NCI-H2196 treated with DMSO at 0.1 percent for 48 hours (cell line): ENCODE data around the gene WDR20.
"Not testable (repeated sequence)": the region's sequence is repeated elsewhere in the genome, so short reads cannot be mapped to it uniquely, and the experiment has no call there.

Experiments
- DNase-seq: peaks from one replicate; lab custom pipeline; 2025; ENCODE audit not compliant: unreplicated experiment; lab: John Stamatoyannopoulos, UW

WDR20 gene, protein sequence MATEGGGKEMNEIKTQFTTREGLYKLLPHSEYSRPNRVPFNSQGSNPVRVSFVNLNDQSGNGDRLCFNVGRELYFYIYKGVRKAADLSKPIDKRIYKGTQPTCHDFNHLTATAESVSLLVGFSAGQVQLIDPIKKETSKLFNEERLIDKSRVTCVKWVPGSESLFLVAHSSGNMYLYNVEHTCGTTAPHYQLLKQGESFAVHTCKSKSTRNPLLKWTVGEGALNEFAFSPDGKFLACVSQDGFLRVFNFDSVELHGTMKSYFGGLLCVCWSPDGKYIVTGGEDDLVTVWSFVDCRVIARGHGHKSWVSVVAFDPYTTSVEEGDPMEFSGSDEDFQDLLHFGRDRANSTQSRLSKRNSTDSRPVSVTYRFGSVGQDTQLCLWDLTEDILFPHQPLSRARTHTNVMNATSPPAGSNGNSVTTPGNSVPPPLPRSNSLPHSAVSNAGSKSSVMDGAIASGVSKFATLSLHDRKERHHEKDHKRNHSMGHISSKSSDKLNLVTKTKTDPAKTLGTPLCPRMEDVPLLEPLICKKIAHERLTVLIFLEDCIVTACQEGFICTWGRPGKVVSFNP

DNA sequence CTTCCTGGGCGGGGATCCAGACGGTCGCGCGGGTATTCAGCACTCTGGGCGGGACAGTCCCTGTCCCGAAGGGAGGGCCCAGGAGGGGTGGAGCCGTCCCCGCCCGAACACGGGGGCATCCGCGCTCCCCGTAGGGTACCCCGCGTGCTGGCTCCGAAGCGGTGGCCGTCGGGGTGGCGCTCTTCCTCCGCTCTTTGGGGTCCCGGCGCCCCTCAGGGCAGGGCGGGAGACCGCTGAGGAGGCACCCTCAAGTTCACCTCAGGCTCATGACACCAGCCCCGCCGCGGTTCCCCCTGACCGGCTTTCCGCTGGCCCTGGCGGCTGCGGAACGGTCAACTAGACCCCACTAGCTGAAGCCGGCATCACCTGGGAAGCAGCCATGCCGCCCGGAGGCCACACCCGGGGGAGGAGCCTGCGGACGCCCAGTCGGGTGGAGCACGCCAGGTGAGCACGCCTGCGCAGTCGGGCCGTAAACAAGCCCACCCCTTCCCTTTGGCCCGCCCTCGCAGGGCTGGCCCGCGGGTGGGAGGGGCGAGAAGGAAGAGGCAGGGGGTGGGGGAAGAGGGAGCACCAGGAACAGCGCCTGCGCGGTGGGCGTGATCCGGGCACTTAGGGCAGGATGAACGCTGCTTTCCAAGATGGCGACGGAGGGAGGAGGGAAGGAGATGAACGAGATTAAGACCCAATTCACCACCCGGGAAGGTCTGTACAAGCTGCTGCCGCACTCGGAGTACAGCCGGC is at the start of gene WDR20:
Gene WDR20 (plus strand): TSS at position 612 of the 741 bp plus-strand sequence. CDS start 27 bp downstream, at position 639.
- DNase-seq = peak; percentile 82

DNA sequence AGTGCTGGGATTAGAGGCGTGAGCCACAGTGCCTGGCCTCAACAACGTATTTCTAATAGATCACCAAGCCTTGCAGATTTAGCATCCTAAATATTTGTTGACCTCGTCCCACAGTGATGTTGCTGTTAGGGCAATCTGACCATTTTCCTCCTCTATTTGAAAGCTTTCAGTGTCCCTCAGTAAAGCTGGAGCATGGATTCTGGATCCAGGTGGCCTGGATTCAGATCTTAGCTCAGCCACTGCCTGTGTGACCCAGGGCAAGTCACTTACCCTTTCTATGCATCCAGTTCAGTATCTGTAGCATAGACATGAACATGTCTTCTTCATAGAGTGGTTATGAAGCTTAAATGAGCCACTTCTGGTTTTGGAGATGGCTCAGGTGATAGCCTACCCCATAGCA is 49.0 kb upstream of the WDR20 start:
- DNase-seq = no peak

DNA sequence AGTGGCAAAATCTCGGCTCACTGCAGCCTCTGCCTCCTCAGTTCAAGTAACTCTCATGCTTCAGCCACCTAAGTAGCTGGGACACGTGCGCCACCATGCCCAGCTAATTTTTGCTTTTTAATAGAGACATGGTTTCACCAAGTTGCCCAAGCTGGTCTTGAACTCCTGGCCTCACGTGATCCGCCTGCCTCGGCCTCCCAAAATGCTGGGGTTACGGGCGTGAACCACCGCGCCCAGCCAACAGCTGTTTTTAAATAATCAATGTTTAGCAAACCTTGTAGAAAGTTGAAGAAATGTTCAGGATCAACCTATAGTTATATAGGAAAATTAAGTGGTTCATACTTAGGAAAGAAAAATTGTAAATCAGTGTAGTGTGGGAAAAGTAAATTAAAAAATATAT is 46.9 kb upstream of the WDR20 start:
- no peak for DNase-seq

DNA sequence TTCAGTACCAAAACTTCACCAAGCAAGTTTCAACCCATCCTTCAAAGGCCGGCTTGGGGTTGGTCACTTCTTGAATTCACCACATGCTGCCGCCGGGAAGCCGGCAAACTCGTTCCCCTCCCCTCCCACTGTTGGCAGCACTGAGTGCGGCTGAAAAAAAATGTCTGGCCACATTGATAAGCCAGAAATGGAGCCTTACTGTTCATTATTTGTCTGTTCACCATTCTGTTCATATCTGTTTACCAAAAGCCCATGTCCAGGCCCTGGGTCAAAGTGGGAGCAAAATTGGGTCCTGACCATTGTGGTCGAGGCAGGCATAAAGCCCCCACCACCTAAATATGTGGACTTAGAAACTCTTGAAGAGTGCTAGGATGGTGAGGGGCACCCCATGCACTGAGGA is 45.6 kb upstream of the WDR20 start:
- DNase-seq = no peak

DNA sequence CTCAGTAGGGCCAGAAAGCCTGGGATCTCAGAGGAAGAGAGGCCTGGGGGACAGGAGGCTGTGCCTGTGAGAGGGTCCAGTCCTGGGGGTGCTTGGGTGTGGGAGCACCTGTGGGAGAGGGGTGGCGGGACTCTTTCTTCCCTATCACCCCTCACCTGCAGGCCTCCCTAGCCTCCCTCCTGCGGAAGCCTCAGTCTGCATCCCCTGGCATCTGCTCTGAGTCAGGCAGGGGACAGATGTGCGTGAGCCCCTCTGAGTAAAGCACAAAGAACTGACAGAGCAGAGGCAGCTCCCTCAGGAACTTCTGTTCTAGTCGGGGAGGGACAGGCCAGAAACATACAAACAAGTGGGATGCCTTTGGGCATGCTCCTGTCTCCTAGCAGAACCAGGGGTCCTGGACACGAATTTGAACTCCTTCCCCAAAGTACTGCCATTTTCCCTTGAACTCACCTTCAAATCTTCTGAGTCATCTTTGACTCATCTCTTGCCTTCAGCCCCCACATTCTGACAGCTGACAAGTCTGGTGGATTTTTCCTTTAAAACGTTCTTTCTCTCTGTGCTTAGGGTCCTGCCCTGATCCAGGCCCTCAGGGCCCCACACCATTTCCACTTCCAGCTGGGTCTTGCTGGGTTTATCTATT is 44.3 kb upstream of the WDR20 start:
- no peak for DNase-seq

DNA sequence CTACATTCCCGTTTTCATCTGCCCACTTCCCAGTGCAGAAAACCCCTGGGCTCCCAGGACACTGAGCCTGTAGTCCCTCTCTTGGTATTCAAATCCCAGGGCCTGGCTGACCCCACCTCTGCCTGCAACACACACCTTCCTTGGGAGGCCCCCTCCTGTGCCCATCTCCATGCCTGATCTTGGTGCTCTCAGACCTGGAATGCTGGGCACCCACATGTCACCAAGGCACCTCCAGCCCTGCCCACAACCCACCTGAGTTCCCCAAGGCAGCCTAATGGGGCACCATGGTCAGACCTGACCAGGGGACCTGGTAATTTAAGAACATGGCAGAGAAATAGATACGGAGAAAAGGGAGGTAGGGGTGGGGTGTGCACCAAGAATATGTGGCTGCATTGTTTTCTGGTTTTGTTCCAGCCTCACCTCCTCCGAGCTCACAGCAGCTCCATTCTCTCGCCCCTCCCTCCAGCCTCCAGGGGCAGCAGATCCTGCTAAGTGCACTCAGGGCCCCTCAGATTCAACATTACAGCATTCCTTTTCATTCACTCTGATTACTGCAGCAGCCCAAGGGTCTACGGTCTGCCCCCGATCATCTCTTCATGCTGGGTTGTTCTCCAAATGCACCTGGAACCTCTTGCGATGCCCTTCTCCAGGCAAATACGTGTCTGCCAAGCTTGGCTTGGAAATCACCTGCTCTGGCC is 43.7 kb upstream of the WDR20 start:
- DNase-seq = no peak

DNA sequence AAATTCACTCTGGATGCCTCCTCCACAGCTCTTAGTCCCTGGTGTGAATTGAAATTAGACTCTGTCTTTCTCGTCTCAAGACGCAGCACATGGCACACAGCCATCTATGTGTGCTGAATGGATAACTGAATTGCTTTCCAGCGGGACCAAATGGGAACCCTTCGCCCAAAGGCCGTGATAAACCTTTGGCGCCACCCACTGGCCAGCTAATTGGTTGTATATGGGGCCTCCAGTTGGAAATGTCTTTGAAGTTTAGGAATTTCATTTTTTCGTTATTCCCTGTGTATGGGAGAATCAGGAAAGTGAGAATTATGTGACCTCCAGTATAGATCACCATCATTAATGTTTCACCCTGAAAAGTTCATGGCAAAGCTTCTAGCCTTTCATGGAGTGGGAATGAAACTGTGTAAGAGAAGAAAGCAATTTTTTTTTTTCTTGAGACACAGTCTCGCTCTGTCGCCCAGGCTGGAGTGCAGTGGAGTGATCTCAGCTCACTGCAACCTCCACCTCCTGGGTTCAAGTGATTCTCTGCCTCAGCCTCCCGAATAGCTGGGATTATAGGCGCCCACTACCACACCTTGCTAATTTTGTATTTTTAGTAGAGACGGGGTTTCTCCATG is 43.0 kb upstream of the WDR20 start:
- peak; percentile 30 for DNase-seq

DNA sequence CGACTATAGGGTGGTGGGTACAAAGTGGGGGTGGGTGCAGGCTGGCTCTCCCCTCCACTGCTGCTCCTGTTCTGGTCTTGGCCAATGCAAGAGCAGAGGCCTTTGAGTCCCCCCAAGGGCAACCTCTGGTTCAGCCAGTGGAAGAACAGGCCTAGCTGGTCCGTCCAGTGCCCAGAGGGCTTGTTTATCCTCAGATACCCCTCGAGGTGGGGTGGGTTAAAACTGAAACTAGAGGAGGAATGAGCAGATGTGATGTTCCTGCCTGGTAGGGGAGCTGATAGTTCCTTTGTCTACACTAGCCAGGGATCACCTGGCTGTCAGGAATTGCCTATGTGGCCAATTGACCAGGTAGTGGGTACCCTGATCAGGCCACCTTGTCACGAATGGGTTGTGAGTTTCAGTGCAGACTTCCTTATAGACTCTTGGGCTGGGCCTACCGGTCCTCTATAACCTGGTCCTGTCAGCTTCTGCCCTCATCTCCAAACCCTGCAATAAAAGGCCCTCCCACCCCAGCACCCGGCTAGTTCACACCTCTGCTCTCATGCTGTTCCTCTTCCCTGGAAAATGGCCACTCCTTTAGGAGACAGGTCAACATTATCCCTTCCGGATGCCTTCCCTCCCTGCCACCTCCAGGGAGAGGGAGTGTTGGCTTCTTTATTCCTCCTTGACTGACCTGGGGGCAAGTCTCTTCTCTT is 42.1 kb upstream of the WDR20 start:
- DNase-seq = no peak

DNA sequence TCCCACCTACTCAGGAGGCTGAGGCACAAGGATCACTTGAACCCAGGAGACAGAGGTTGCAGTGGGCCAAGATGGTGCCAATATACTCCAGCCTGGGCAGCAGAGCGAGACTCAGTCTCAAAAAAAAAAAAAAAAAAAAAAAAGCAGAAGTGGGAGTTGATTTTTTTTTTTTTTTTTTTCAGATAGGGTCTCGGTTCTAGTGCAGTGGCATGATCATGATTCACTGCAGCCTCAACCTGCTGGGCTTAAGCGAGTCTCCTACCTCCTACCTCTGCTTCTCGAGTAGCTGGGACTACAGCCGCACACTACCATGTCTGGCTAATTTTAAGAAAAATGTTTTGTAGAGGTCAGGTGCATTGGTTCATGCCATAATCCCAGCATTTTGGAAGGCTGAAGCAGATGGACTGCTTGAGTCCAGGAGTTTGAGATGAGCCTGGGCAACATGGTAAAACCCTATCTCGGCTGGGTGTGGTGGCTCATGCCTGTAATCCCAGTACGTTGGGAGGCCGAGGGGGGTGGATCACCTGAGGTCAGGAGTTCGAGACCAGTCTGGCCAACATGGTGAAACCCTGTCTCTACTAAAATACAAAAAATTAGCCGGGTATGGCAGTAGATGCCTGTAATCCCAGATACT is 36.5 kb upstream of the WDR20 start:
- no peak for DNase-seq

DNA sequence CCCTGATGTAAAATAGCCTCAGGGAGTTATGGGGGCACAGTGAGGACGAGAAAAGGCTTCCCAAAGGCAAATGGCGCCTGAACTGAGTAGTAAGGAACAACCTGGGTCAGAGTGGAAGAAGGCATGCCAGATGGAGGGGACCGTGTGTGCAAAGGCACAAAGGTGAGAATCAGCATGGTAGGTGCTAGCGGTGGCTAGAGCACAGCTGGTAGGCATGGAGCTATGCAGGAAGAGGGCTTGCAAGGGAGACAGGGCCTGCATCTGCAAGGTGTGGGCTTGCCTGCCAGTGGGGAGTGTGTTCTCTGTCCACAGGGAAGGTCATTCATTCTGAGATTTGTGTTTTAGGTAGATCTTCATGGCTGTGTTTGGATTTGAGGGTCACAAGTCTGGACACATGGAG is 34.3 kb upstream of the WDR20 start:
- no peak for DNase-seq

DNA sequence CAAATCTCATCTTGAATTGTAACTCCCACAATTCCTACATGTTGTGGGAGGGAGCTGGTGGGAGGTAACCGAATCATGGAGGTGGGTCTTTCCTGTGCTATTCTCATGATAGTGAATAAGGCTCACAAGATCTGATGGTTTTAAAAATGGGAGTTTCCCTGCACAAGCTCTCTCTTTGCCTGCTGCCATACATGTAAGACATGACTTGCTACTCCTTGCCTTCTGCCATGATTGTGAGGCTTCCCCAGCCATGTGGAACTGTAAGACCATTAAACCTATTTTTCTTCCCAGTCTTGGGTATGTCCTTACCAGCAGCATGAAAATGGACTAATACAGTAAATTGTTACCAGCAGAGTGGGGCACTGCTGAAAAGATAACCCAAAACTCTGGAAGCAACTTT is 30.4 kb upstream of the WDR20 start:
- DNase-seq = not testable (repeated sequence)

DNA sequence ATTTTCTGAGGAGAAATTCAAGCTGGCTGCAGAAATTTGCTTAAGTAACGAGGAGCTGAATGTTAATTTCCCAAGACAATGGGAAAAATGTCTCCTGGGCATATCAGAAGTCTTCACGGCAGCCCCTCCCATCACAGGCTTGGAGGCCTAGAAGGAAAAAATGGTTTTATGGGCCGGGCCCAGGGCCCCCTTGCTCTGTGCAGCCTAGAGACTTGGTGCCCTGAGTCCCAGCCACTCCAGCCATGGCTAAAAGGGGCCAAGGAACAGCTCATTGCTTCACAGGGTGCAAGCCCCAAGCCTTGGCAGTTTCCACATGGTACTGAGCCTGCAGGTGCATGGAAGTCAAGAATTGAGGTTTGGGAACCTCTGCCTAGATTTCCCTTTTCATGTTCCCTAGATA is 28.6 kb upstream of the WDR20 start:
- no peak for DNase-seq

DNA sequence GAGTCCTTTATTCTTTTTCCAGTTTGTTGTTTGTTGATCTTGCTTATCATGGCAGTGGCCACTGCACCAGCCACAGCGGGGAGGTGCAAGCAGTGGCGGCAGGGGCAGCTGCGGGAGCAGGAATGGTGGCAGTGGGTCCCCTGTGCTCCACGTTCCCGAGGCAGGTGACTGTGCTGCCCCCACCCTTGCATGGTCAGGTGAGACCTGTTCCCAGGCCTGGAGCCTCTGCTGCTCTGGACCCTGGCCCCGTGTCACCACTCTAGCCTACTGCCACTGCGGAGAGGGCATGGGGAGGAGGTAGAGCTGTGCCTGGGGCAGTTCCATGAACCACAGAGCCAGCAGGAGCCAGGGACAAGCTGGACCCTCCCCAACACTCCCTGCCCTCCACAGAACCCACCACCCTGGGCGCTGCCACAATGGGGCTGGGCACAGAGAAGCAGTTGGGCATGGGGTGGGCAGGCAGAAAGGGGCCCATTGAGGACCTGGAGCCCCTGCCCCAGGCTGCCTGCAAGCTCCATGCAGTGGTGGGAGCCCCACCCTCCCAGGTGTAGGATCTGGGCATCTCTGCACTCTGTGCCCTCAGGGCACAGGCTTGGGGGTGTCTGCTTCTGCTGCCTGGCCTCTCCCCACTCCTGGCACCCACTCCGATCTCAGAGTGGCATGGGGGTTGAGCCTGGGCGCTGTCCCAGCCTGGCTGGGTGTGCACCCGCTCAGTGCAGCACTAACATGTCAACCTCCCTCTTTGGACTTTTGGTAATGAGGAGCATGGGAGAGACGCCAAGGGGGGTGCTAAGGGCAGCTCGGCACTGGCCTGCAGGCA is 23.1 kb upstream of the WDR20 start:
- no peak for DNase-seq

DNA sequence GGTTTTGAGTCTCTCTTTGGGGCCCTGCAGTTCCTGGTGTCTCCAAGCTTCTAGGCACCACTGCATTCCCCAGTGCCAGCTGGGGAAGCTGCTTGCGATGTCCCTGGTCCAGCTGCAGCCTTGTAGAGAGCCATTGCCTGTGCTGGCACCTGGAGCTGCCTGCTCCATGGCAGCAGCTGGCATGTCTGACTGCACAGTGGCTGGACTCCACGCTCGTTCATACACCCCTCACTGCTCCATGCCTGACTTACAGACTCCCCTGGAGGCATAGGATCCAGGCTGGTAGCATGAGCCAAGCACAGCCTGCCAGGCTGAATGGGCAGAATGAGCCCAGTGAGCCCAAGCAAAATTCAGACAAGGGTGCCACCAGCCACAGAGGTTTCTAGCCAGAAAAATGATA is 21.8 kb upstream of the WDR20 start:
- no peak for DNase-seq

DNA sequence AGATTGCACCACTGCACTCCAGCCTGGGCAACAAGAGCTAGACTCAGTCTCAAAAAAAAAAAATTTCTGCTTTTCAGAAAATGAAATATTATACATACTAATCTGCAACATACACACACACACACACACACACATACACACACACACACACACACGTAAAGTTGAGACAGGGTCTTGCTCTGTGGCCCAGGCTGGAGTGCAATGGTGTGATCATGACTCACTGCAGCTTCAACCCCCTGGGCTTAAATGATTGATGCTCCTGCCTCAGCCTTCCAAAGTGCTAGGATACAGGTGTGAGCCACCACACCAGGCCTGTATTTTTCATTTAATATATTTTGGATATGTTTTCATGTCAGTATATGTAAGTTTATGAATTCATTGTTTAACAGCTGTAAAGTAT is 18.8 kb upstream of the WDR20 start:
- no peak for DNase-seq

DNA sequence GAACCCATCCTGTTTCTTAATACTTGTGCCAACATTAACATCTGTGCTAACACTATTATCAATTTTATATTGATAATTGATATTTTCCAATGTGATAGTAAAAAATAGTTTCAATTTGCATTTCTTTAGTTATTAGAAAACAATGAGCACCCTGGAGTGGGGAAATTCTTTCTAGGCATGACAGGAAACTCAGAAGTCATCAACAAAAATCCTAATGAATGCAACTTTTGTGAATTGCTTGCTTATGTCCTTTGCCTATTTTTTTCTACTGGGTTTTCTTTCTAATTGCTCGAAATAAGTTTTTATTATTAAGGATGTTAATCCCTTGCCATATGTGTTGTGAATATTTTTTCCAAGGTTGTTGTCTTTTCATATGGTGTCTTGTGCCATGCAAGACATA is 18.1 kb upstream of the WDR20 start:
- no peak for DNase-seq

DNA sequence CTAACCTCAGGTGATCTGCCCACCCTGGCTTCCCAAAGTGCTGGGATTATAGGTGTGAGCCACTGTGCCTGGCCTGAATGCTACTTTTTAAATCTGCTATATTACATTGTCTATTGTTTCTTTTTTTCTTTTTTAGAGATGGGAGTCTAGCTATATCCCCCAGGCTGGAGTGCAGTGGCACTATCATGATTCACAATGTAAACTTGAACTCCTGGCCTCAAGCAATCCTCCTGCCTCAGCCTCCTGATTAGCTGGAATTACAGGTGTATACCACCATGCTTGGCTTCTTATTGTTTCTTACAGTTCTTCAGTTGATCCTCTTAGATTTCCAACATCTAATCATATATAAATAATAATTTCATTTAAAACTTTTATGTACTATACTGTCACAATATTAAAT is 15.3 kb upstream of the WDR20 start:
- DNase-seq = no peak

DNA sequence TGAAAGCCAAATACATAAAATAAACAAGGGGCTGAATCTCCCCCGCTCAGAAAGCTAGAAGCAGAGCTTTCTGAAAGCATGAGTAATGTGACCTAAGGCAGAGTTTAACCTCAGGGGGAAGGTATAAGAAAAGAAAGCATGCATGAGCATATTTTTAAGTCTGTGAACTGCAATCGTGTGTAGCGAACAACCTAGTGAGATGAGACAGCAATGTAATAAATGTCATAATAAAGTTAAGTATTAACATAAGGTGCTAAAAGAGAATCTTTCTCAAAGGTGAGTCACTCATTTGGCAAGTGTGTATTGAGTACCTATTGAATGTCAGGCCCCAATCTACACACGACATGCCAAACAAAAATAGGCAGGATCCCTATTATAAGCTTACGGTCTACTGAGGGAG is 14.2 kb upstream of the WDR20 start:
- DNase-seq = no peak
